Measurements from ENCODE around the gene DRC7. TPM values are rescaled to one million over a fixed set of nuclear protein-coding genes. Genes with fewer than 3 reads are reported as not detected.
A peak's percentile ranks its signal among the peaks of the same experiment; 100 is the strongest.

Gene DRC7
- total RNA-seq, 1 donor from 2014 or later = not detected

- Mint-ChIP-seq H3K9me3 (ENCODE audit: low read depth) (no peaks in the 10 kb centered on the region), H3K4me1 (ENCODE audit: low read depth) (no peaks in the 10 kb centered on the region), H3K4me3 (ENCODE audit: unreplicated experiment) (no peak overlapping the region), H3K36me3 (ENCODE audit: low read depth) (peaks cover 11% of the 10 kb centered on the region), H3K27me3 (ENCODE audit: low read depth) (no peaks in the 10 kb centered on the region), H3K27ac (ENCODE audit: unreplicated experiment) (no peak overlapping the region)
- TF ChIP-seq CTCF (IDR thresholded peaks at IDR 0.05) = no peak
- peak; percentile 92 for DNase-seq (ENCODE audit: low spot score)
These were observed 60.6 kb downstream of the DRC7 start for GRCh38 chr16:57755061-57755684.

GRCh38 chr16:57755726-57756423 is 61.3 kb downstream of the DRC7 start:
- Mint-ChIP-seq H3K4me3 (ENCODE audit: unreplicated experiment) (no peak overlapping the region), H3K27ac (ENCODE audit: unreplicated experiment) (no peak overlapping the region), H3K4me1 (ENCODE audit: low read depth) (no peaks in the 10 kb centered on the region), H3K9me3 (ENCODE audit: low read depth) (no peaks in the 10 kb centered on the region), H3K36me3 (ENCODE audit: low read depth) (peaks cover 12% of the 10 kb centered on the region), H3K27me3 (ENCODE audit: low read depth) (no peaks in the 10 kb centered on the region)
- no peak for TF ChIP-seq CTCF (IDR thresholded peaks at IDR 0.05)
- DNase-seq (ENCODE audit: low spot score) = peak; percentile 75

GRCh38 chr16:57756424-57757325 is 62.1 kb downstream of the DRC7 start:
- no peak overlapping the region for H3K27ac Mint-ChIP-seq (ENCODE audit: unreplicated experiment)
- H3K27me3 Mint-ChIP-seq (ENCODE audit: low read depth) = no peaks in the 10 kb centered on the region

GRCh38 chr16:57757326-57757786 is 62.8 kb downstream of the DRC7 start:
- Mint-ChIP-seq H3K27ac (ENCODE audit: unreplicated experiment) (no peak overlapping the region), H3K9me3 (ENCODE audit: low read depth) (no peaks in the 10 kb centered on the region), H3K27me3 (ENCODE audit: low read depth) (no peaks in the 10 kb centered on the region), H3K36me3 (ENCODE audit: low read depth) (peaks cover 17% of the 10 kb centered on the region), H3K4me3 (ENCODE audit: unreplicated experiment) (no peak overlapping the region), H3K4me1 (ENCODE audit: low read depth) (no peaks in the 10 kb centered on the region)
- TF ChIP-seq CTCF (IDR thresholded peaks at IDR 0.05) = peak; percentile 97
- DNase-seq (ENCODE audit: low spot score) = peak; percentile 94

More at GRCh38 chr16:57756424-57757325, 62.1 kb downstream of the DRC7 start:
- Mint-ChIP-seq H3K4me3 (ENCODE audit: unreplicated experiment) (no peak overlapping the region), H3K9me3 (ENCODE audit: low read depth) (no peaks in the 10 kb centered on the region), H3K4me1 (ENCODE audit: low read depth) (no peaks in the 10 kb centered on the region), H3K36me3 (ENCODE audit: low read depth) (peaks cover 12% of the 10 kb centered on the region)
- DNase-seq (ENCODE audit: low spot score) = peak; percentile 89
- no peak for TF ChIP-seq CTCF (IDR thresholded peaks at IDR 0.05)

GRCh38 chr16:57757883-57758282 is 63.3 kb downstream of the DRC7 start:
- no peaks in the 10 kb centered on the region for H3K9me3 Mint-ChIP-seq (ENCODE audit: low read depth)
- peaks cover 17% of the 10 kb centered on the region for H3K36me3 Mint-ChIP-seq (ENCODE audit: low read depth)
- no peaks in the 10 kb centered on the region for H3K4me1 Mint-ChIP-seq (ENCODE audit: low read depth)
- TF ChIP-seq CTCF (IDR thresholded peaks at IDR 0.05) = no peak
- H3K27ac Mint-ChIP-seq (ENCODE audit: unreplicated experiment) = no peak overlapping the region
- no peaks in the 10 kb centered on the region for H3K27me3 Mint-ChIP-seq (ENCODE audit: low read depth)
- DNase-seq (ENCODE audit: low spot score) = peak; percentile 70
- H3K4me3 Mint-ChIP-seq (ENCODE audit: unreplicated experiment) = no peak overlapping the region

Data from chondrocyte (in vitro differentiated cells).